AG08395 (cell line): ENCODE results near the gene PLXNA2.

Experiments
- DNase-seq: peaks from one replicate; pipeline ENCODE4 v3.0.0; 2012; ENCODE audit warnings: mixed read lengths, low spot score

Gene PLXNA2

GRCh38 chr1:208178091-208178529 lies 66.1 kb downstream of the PLXNA2 start:
- DNase-seq, result no peak

- DNase-seq, result no peak
These were observed 66.5 kb downstream of the PLXNA2 start for GRCh38 chr1:208177656-208178055.

- no peak for DNase-seq
These were observed 67.5 kb downstream of the PLXNA2 start for GRCh38 chr1:208176649-208177048.

- no peak for DNase-seq
These were observed 68.7 kb downstream of the PLXNA2 start for GRCh38 chr1:208175508-208175895.

GRCh38 chr1:208174731-208175507 lies 69.3 kb downstream of the PLXNA2 start:
- peak; percentile 72 for DNase-seq

- DNase-seq, result no peak
These were observed 70.0 kb downstream of the PLXNA2 start for GRCh38 chr1:208174200-208174599.

GRCh38 chr1:208173749-208174148 lies 70.4 kb downstream of the PLXNA2 start:
- no peak for DNase-seq

- peak; percentile 34 for DNase-seq
These were observed 71.6 kb downstream of the PLXNA2 start for GRCh38 chr1:208172423-208173145.

GRCh38 chr1:208171616-208172422 lies 72.4 kb downstream of the PLXNA2 start:
- no peak for DNase-seq

GRCh38 chr1:208170252-208170651 lies 73.9 kb downstream of the PLXNA2 start:
- DNase-seq, result no peak

- no peak for DNase-seq
These were observed 74.9 kb downstream of the PLXNA2 start for GRCh38 chr1:208169081-208169879.

- DNase-seq, result no peak
These were observed 76.8 kb downstream of the PLXNA2 start for GRCh38 chr1:208167261-208167869.

- no peak for DNase-seq
These were observed 77.6 kb downstream of the PLXNA2 start for GRCh38 chr1:208166340-208167138.

- DNase-seq, result peak; percentile 91
These were observed 78.5 kb downstream of the PLXNA2 start for GRCh38 chr1:208165659-208166058.

GRCh38 chr1:208164609-208165008 lies 79.6 kb downstream of the PLXNA2 start:
- no peak for DNase-seq

- no peak for DNase-seq
These were observed 80.6 kb downstream of the PLXNA2 start for GRCh38 chr1:208163539-208163938.

GRCh38 chr1:208162903-208163302 lies 81.3 kb downstream of the PLXNA2 start:
- no peak for DNase-seq

- DNase-seq, result peak; percentile 44
These were observed 82.4 kb downstream of the PLXNA2 start for GRCh38 chr1:208161656-208162375.

GRCh38 chr1:208161005-208161404 lies 83.2 kb downstream of the PLXNA2 start:
- no peak for DNase-seq
